RWPE2 (cell line): ENCODE measurements around the gene IL18BP.

Experiments
- ATAC-seq: fragments of 200-7000 bp; cut with Tn5 transposase; 3 replicates; pipeline ENCODE4 v1.9.1; 2021; ENCODE audit warnings: low read depth
- DNase-seq: peaks from one replicate; pipeline ENCODE4 v3.0.0-alpha.2; 2020; ENCODE audit warnings: low spot score
- H3K27ac ChIP-seq: fragments of 450-650 bp; 2 replicates; pipeline ENCODE4 v1.5.1; 2017; ENCODE audit warnings: mild to moderate bottlenecking; ENCODE audit not compliant: poor library complexity, severe bottlenecking
- H3K27me3 ChIP-seq: fragments of 250-450 bp; sonication (Bioruptor Pico); 2 replicates; pipeline ENCODE4 v1.5.1; 2021; ENCODE audit warnings: mild to moderate bottlenecking, moderate library complexity; ENCODE audit not compliant: insufficient read depth, poor library complexity, severe bottlenecking
- H3K36me3 ChIP-seq: fragments of 250-450 bp; sonication (Bioruptor Pico); 2 replicates; pipeline ENCODE4 v1.5.1; 2020; ENCODE audit warnings: low read depth, mild to moderate bottlenecking, moderate library complexity
- H3K4me1 ChIP-seq: fragments of 250-450 bp; sonication (Bioruptor Pico); 2 replicates; pipeline ENCODE4 v1.5.1; 2021; ENCODE audit warnings: mild to moderate bottlenecking, moderate library complexity; ENCODE audit not compliant: insufficient read depth, poor library complexity, severe bottlenecking
- H3K4me3 ChIP-seq: fragments of 250-450 bp; sonication (Bioruptor Pico); 2 replicates; pipeline ENCODE4 v1.5.1; 2021; ENCODE audit warnings: mild to moderate bottlenecking, moderate library complexity; ENCODE audit not compliant: severe bottlenecking
- H3K9me3 ChIP-seq: fragments of 250-450 bp; sonication (Bioruptor Pico); 2 replicates; pipeline ENCODE4 v1.5.1; 2021; ENCODE audit warnings: mild to moderate bottlenecking, moderate library complexity; ENCODE audit not compliant: severe bottlenecking
- TF ChIP-seq, protein P1 (sequence below): fragments of 450-650 bp; IDR thresholded peaks from one replicate; pipeline ENCODE4 v1.5.1; 2017; ENCODE audit warnings: mild to moderate bottlenecking, moderate library complexity; ENCODE audit not compliant: poor library complexity, severe bottlenecking

Gene IL18BP

GRCh38 chr11:72001834-72002591, 3.3 kb downstream of the IL18BP start:
- no peaks in the 10 kb centered on the region for H3K4me1 ChIP-seq
- no peaks in the 10 kb centered on the region for H3K27me3 ChIP-seq
- TF ChIP-seq, protein P1, sequence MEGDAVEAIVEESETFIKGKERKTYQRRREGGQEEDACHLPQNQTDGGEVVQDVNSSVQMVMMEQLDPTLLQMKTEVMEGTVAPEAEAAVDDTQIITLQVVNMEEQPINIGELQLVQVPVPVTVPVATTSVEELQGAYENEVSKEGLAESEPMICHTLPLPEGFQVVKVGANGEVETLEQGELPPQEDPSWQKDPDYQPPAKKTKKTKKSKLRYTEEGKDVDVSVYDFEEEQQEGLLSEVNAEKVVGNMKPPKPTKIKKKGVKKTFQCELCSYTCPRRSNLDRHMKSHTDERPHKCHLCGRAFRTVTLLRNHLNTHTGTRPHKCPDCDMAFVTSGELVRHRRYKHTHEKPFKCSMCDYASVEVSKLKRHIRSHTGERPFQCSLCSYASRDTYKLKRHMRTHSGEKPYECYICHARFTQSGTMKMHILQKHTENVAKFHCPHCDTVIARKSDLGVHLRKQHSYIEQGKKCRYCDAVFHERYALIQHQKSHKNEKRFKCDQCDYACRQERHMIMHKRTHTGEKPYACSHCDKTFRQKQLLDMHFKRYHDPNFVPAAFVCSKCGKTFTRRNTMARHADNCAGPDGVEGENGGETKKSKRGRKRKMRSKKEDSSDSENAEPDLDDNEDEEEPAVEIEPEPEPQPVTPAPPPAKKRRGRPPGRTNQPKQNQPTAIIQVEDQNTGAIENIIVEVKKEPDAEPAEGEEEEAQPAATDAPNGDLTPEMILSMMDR = no peak
- H3K9me3 ChIP-seq = no peaks in the 10 kb centered on the region
- ATAC-seq (peak; percentile 6; the same call in 1 of the 3 replicates), DNase-seq (no peak)
- H3K4me3 ChIP-seq = no peak overlapping the region
- H3K36me3 ChIP-seq = peaks cover 50% of the 10 kb centered on the region
- no peak overlapping the region for H3K27ac ChIP-seq

DNA sequence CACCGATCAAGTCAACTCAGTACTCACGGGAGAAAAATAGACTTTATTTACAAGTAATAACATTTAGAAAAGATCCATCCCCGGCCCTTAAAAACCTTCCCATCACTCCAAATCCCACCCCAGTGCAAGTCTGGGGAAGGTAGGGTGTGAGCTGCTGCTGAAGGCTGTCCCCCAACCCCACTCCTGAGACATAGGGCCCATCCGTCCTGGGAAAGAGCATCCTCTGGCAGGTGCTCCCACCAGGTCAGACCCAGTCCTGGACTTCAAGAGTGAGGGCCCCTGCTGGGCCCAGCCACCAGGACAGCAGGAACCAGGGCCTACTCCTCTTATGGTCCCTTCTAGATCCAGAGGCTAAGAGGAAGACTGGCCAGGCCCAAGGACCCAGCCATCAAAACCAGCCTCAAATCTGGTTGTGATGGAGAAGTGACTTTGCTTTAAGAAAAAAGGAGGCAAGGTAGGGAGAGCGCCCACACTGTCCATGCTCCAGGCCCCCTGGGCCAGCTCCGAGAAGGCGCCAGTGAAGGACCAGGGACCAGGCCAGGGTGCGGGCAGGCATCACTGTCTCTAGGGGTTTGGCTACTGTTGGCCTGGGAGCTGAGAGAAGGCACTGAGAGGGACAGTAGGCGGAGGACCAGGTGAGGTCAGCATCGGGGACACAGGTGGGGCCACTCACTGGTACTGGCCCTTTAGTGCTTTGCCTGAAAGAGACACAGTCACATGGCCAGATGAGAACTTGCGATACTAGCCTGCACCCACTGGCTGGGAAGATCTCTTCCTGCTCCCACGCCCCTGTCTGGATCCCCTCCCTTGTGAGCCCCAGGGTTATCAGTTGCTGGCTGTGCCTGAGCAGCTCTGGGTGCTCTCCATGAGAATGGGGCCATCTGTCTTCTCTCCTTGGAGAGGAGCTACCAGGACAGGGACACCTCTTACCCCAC, 4.4 kb downstream of the IL18BP start:
- TF ChIP-seq, protein P1 = no peak
- no peaks in the 10 kb centered on the region for H3K27me3 ChIP-seq
- ATAC-seq (no peak), DNase-seq (no peak)
- H3K27ac ChIP-seq = no peak overlapping the region
- no peaks in the 10 kb centered on the region for H3K4me1 ChIP-seq
- H3K9me3 ChIP-seq = no peaks in the 10 kb centered on the region
- no peak overlapping the region for H3K4me3 ChIP-seq
- H3K36me3 ChIP-seq = peaks cover 61% of the 10 kb centered on the region

GRCh38 chr11:72003776-72004171, 5.1 kb downstream of the IL18BP start:
- H3K27me3 ChIP-seq = no peaks in the 10 kb centered on the region
- no peaks in the 10 kb centered on the region for H3K9me3 ChIP-seq
- ATAC-seq (no peak), DNase-seq (no peak)
- H3K4me1 ChIP-seq = no peaks in the 10 kb centered on the region
- TF ChIP-seq, protein P1 = no peak
- no peak overlapping the region for H3K4me3 ChIP-seq
- no peak overlapping the region for H3K27ac ChIP-seq
- H3K36me3 ChIP-seq = peaks cover 67% of the 10 kb centered on the region

GRCh38 chr11:72004515-72005346, 6.0 kb downstream of the IL18BP start:
- DNase-seq = no peak
- H3K27ac ChIP-seq = no peak overlapping the region
- peaks cover 73% of the 10 kb centered on the region for H3K36me3 ChIP-seq
- TF ChIP-seq, protein P1 = no peak
- H3K27me3 ChIP-seq = no peaks in the 10 kb centered on the region
- no peak for ATAC-seq
- H3K4me1 ChIP-seq = no peaks in the 10 kb centered on the region
- no peak overlapping the region for H3K4me3 ChIP-seq
- no peaks in the 10 kb centered on the region for H3K9me3 ChIP-seq
